SIG-M5 treated with dmso at 0.1 percent for 504 hours (cell line): Measurements from ENCODE around the gene ADGRV1.
"Not testable (repeated sequence)": the region's sequence is repeated elsewhere in the genome, so short reads cannot be mapped to it uniquely, and the experiment has no call there.

Experiments
- DNase-seq: peaks from one replicate; lab custom pipeline; 2025; ENCODE audit not compliant: unreplicated experiment; lab: John Stamatoyannopoulos, UW

Gene ADGRV1

GRCh38 chr5:90802474-90803317 lies 244.1 kb downstream of the ADGRV1 start:
- peak; percentile 36 for DNase-seq

GRCh38 chr5:90803381-90803780 lies 244.8 kb downstream of the ADGRV1 start:
- no peak for DNase-seq

GRCh38 chr5:90803876-90804275 lies 245.3 kb downstream of the ADGRV1 start:
- DNase-seq = no peak

GRCh38 chr5:90807496-90807895 lies 248.9 kb downstream of the ADGRV1 start:
- DNase-seq = no peak

- no peak for DNase-seq
Observed at GRCh38 chr5:90809311-90810056, 250.9 kb downstream of the ADGRV1 start.

- DNase-seq = no peak
Observed at GRCh38 chr5:90810211-90810610, 251.6 kb downstream of the ADGRV1 start.

- no peak for DNase-seq
Observed at GRCh38 chr5:90813392-90813791, 254.8 kb downstream of the ADGRV1 start.

GRCh38 chr5:90822062-90822461 lies 263.5 kb downstream of the ADGRV1 start:
- DNase-seq = not testable (repeated sequence)

GRCh38 chr5:90824436-90824835 lies 265.8 kb downstream of the ADGRV1 start:
- DNase-seq = no peak

- DNase-seq = no peak
Observed at GRCh38 chr5:90830058-90830457, 271.5 kb downstream of the ADGRV1 start.

GRCh38 chr5:90833753-90834152 lies 275.2 kb downstream of the ADGRV1 start:
- DNase-seq = no peak

- no peak for DNase-seq
Observed at GRCh38 chr5:90834711-90835110, 276.1 kb downstream of the ADGRV1 start.

GRCh38 chr5:90843443-90843842 lies 284.8 kb downstream of the ADGRV1 start:
- no peak for DNase-seq

GRCh38 chr5:90844931-90845330 lies 286.3 kb downstream of the ADGRV1 start:
- DNase-seq = no peak

- DNase-seq = no peak
Observed at GRCh38 chr5:90845723-90846554, 287.3 kb downstream of the ADGRV1 start.

- DNase-seq = not testable (repeated sequence)
Observed at GRCh38 chr5:90847606-90848005, 289.0 kb downstream of the ADGRV1 start.

GRCh38 chr5:90849939-90850338 lies 291.3 kb downstream of the ADGRV1 start:
- DNase-seq = no peak

GRCh38 chr5:90852531-90852930 lies 293.9 kb downstream of the ADGRV1 start:
- DNase-seq = no peak

- DNase-seq = no peak
Observed at GRCh38 chr5:90853750-90854149, 295.2 kb downstream of the ADGRV1 start.

- no peak for DNase-seq
Observed at GRCh38 chr5:90854169-90854568, 295.6 kb downstream of the ADGRV1 start.

GRCh38 chr5:90855296-90856010 lies 296.9 kb downstream of the ADGRV1 start:
- DNase-seq = no peak
